HepG2 (cell line): ENCODE results near the gene KRT6C.

ENCODE experiments used
- ARID3A ChIP-seq: IDR thresholded peaks from 2 replicates; pipeline ENCODE4 v1.6.1; 2012; ENCODE audit warnings: low read depth, low read length, improper control_type of control experiment
- CTCF ChIP-seq: sonication (generic); formaldehyde crosslinking; IDR thresholded peaks from 2 replicates; pipeline ENCODE4 v1.5.0; 2020; ENCODE audit warnings: mild to moderate bottlenecking, missing genetic modification reagents, moderate library complexity
- GABPA ChIP-seq, 2 experiments: IDR thresholded peaks; 2 replicates each; pipeline ENCODE4 v1.6.1; 2011 to 2016; ENCODE audit warnings: low read depth in 2 of 2, low read length in 1 of 2, missing biosample characterization in 1 of 2, missing genetic modification characterization in 1 of 2
- JUN ChIP-seq: sonication (generic); formaldehyde crosslinking; IDR thresholded peaks from 2 replicates; pipeline ENCODE4 v1.4.0; 2020; ENCODE audit warnings: mild to moderate bottlenecking, missing genetic modification reagents
- SP4 ChIP-seq: sonication (generic); formaldehyde crosslinking; IDR thresholded peaks from 2 replicates; pipeline ENCODE4 v1.8.1; 2023; ENCODE audit warnings: mild to moderate bottlenecking, missing genetic modification reagents
- ZNF362 ChIP-seq: sonication (generic); formaldehyde crosslinking; IDR thresholded peaks from 2 replicates; pipeline ENCODE4 v1.4.0; 2020; ENCODE audit warnings: missing genetic modification reagents, mild to moderate bottlenecking, borderline replicate concordance

DNA sequence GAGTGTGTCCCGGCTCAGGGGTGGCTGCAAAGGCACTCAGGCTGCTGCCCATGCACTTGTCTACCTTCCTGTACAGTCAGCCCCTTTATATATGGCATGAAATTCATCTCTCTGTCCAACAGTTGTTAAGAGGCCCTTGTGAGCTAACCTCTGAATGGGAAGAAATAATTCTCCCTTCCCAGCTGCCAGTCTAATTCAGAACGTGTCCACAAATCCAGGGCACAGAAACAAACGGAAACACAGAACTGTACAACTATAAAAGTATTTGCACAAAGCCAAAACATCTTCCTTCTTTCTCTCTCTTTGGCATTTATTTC, 45.7 kb upstream of the KRT6C start:
- TF ChIP-seq SP4 (CRISPR knock-in tag) (no peak), CTCF (no peak), ZNF362 (CRISPR knock-in tag) (no peak), GABPA (IDR thresholded peaks at IDR 0.05; ENCODE audit: low read depth, low read length) (no peak), GABPA (CRISPR knock-in tag; IDR thresholded peaks at IDR 0.05; ENCODE audit: low read depth) (no peak), JUN (no peak), ARID3A (no peak)
